ENCODE measurements around the gene CAAP1.
A peak's percentile ranks its signal among the peaks of the same experiment; 100 is the strongest.

CAAP1 gene, protein sequence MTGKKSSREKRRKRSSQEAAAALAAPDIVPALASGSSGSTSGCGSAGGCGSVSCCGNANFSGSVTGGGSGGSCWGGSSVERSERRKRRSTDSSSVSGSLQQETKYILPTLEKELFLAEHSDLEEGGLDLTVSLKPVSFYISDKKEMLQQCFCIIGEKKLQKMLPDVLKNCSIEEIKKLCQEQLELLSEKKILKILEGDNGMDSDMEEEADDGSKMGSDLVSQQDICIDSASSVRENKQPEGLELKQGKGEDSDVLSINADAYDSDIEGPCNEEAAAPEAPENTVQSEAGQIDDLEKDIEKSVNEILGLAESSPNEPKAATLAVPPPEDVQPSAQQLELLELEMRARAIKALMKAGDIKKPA

DNA sequence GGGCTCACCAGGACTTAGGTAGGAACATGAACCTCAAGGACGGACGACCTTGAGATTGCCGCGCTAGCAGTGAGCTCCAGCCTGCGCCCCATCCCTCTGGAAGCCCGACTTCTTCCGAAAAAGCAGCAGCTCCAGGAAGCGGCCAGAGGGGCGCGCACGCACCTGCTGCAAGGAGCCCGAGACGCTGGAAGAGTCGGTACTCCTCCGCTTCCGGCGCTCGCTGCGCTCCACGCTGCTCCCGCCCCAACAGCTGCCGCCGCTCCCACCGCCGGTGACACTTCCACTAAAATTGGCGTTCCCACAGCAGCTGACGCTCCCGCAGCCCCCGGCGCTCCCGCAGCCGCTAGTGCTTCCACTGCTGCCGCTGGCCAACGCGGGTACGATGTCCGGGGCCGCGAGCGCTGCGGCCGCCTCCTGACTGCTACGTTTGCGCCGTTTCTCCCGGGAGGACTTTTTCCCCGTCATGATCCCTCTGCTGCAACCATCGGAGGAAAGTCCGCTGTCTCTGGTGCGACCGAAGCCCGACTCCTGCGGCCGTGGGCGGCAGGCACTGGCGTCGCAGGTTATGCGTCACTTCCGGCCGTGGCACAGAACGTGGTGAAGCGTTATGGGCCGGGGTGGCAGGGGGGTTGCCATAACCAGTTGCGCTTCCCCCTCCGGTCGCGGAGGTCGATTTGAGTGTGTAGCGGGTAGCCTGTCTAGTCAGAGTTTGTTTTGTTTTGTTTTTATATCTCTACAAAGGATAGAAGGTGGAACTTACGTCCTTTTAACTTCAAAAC is at the start of gene CAAP1:
CAAP1 (minus strand) TSS at position 552 of the 779 bp plus-strand sequence; CDS start at position 465, 87 bp downstream.
- Histone ChIP-seq H3K4me3 (ENCODE audit: low read length) (peak within 1 kb of the TSS; percentile 99), H3K27me3 (ENCODE audit: control insufficient read depth, insufficient read depth, low read length) (no peaks in the 10 kb centered on the region), H3K9ac (ENCODE audit: low read length) (peak within 1 kb of the TSS; percentile 96), H3K27ac (ENCODE audit: low read depth, low read length) (peak within 1 kb of the TSS; percentile 95), H3K4me1 (ENCODE audit: control insufficient read depth, insufficient read depth, low read length) (peaks cover 8% of the 10 kb centered on the region), H3K36me3 (ENCODE audit: control insufficient read depth, insufficient read depth, low read length) (no peaks in the 10 kb centered on the region)

DNA sequence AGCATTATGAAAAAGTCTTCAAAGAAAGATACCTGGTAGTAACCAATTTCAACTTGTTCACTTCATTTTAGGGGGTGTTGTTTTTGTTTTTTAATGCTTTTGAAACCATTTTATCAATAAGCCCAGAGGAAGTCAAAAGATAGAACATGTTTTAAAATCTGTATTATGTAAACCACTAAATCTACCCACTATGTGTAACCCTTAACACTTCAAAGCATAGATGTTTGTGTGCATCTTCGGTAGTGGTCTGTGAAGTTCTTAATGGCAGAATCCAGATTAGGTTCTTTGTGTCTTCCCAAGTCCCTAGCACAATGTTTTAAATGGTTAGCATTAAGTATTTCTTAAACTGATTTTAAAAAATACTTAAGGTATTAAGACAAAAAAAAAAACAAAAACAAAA is 48.2 kb upstream of the CAAP1 start:
- no peaks in the 10 kb centered on the region for H3K36me3 ChIP-seq (ENCODE audit: control insufficient read depth, insufficient read depth, low read length)
- peaks cover 4% of the 10 kb centered on the region for H3K4me1 ChIP-seq (ENCODE audit: control insufficient read depth, insufficient read depth, low read length)
- H3K9ac ChIP-seq (ENCODE audit: low read length), result no peak overlapping the region
- H3K27me3 ChIP-seq (ENCODE audit: control insufficient read depth, insufficient read depth, low read length), result no peaks in the 10 kb centered on the region
- no peak overlapping the region for H3K27ac ChIP-seq (ENCODE audit: low read depth, low read length)
- no peak overlapping the region for H3K4me3 ChIP-seq (ENCODE audit: low read length)

DNA sequence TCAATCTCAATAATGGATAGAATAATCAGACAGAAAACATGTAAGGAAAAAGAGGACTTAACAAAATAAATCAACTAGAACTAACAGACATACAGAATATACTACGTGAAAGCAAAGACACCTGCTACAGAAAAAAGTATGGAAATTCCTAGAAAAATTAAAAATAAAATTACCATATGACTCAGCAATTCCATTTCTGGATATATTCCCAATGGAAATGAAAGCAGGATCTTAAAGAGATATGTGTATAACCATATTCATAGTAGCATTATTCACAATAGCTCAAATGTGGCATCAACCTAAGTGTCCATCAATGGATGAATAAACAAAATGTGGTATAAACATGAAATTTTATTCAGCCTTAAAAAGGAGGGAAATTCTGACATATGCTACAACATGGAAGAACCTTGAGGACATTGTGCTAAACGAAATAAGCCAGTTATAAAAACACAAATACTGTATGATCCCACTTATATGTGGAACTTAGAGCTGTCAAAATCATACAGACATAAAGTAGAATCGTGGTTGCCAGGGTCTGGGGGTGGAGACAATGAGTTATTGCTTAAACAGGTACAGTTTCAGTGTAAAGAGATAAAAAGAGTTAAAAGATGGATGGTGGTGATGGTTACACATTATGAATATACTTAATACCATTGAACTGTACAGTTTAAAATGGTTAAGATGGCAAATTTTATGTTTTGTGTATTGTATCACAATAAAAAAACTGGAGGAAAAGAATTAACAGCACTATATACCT is 47.5 kb upstream of the CAAP1 start:
- no peak overlapping the region for H3K4me3 ChIP-seq (ENCODE audit: low read length)
- H3K4me1 ChIP-seq (ENCODE audit: control insufficient read depth, insufficient read depth, low read length), result no peaks in the 10 kb centered on the region
- H3K9ac ChIP-seq (ENCODE audit: low read length), result no peak overlapping the region
- H3K27ac ChIP-seq (ENCODE audit: low read depth, low read length), result no peak overlapping the region
- H3K36me3 ChIP-seq (ENCODE audit: control insufficient read depth, insufficient read depth, low read length), result no peaks in the 10 kb centered on the region
- no peaks in the 10 kb centered on the region for H3K27me3 ChIP-seq (ENCODE audit: control insufficient read depth, insufficient read depth, low read length)

DNA sequence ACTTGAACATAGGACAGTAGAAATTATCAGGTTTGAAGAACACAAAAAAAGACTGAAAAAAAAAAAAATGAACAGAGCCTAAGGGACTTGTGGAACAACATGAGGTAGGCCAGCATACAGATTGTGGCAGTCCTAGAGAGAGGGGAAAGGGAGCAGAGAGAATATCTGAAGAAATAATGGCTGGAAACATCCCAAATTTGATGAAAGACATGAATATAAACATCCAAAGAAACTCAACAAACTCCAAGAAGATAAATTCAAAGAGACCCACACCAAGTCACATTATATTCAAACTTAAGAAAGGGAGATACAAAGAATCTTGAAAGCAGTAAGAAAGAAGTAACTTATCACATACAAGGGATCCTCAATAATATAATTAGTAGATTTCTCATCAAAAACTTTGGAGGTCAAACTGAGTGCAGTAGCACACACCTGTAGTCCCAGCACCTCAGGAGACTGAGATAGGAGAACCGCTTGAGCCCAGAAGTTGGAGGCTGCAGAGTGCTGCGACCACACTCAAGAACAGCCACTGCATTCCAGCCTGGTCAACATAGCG is 45.3 kb upstream of the CAAP1 start:
- Histone ChIP-seq H3K9ac (ENCODE audit: low read length) (no peak overlapping the region), H3K4me3 (ENCODE audit: low read length) (no peak overlapping the region), H3K27me3 (ENCODE audit: control insufficient read depth, insufficient read depth, low read length) (no peaks in the 10 kb centered on the region), H3K27ac (ENCODE audit: low read depth, low read length) (no peak overlapping the region), H3K36me3 (ENCODE audit: control insufficient read depth, insufficient read depth, low read length) (no peaks in the 10 kb centered on the region), H3K4me1 (ENCODE audit: control insufficient read depth, insufficient read depth, low read length) (no peaks in the 10 kb centered on the region)

DNA sequence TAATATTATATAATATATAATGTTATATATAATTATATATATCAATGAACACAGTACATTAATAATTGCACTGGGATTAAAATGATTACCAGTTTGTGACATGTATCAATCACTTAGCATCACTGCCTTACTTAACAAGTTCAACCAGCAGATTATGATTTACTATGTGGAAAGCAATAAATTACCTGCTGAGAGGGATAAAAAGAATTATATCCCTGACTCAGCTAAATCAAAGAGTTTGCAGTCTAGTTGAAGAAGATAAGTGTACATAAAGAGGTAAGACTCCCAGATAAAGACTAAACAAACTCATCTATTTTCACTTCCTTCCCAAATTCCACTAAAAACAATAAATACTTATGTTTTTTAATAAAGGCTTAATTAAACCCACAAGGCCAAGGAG is 43.2 kb upstream of the CAAP1 start:
- Histone ChIP-seq H3K27ac (ENCODE audit: low read depth, low read length) (no peak overlapping the region), H3K36me3 (ENCODE audit: control insufficient read depth, insufficient read depth, low read length) (no peaks in the 10 kb centered on the region), H3K27me3 (ENCODE audit: control insufficient read depth, insufficient read depth, low read length) (no peaks in the 10 kb centered on the region), H3K9ac (ENCODE audit: low read length) (no peak overlapping the region), H3K4me1 (ENCODE audit: control insufficient read depth, insufficient read depth, low read length) (no peaks in the 10 kb centered on the region), H3K4me3 (ENCODE audit: low read length) (no peak overlapping the region)

DNA sequence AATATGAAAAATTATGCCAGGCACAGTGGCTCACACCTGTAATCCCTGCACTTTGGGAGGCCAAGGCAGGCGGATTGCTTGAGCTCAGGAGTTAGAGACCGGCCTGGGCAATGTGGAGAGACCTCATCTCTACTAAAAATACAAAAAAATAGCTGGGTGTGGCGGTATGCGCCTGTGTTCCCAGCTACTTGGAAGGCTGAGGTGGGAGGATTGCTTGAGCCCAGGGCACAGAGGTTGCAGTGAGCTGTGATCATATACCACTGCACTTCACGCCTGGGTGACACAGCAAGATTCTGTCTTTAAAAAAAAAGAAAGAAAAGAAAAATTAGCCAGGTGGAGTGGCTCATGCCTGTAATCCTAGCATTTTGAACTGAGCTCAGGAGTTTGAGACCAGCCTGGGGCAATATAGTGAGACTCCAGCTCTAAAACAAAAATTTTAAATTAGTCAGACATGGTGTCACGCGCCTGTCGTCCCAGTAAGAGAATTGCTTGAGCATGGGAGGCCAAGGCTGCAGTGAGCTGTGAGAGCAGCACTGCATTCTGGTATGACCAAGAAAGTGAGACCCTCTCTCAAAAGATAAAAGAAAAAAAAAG is 36.4 kb upstream of the CAAP1 start:
- Histone ChIP-seq H3K4me3 (ENCODE audit: low read length) (no peak overlapping the region), H3K27me3 (ENCODE audit: control insufficient read depth, insufficient read depth, low read length) (no peaks in the 10 kb centered on the region), H3K36me3 (ENCODE audit: control insufficient read depth, insufficient read depth, low read length) (peaks cover 9% of the 10 kb centered on the region), H3K27ac (ENCODE audit: low read depth, low read length) (no peak overlapping the region), H3K9ac (ENCODE audit: low read length) (no peak overlapping the region), H3K4me1 (ENCODE audit: control insufficient read depth, insufficient read depth, low read length) (no peaks in the 10 kb centered on the region)

DNA sequence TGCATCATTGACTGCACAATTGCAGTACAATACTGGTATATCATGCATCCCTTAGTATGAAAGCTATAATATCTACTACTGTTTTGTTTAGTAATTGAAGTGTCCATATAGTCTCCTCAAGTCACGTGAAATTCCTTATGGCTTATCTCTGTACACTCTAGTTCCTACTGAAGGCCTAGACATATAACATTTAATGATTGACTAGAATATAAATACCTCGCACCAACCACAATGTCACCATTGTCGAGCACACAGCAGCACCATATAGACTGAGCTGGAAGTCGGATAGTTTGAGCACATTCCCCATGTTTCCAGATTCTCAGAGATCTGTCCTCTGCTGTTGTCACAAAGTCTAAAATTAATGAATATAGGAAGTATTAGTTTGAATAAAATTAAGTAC is 33.0 kb upstream of the CAAP1 start:
- no peak overlapping the region for H3K4me3 ChIP-seq (ENCODE audit: low read length)
- H3K27me3 ChIP-seq (ENCODE audit: control insufficient read depth, insufficient read depth, low read length), result no peaks in the 10 kb centered on the region
- H3K4me1 ChIP-seq (ENCODE audit: control insufficient read depth, insufficient read depth, low read length), result no peaks in the 10 kb centered on the region
- H3K36me3 ChIP-seq (ENCODE audit: control insufficient read depth, insufficient read depth, low read length), result peaks cover 21% of the 10 kb centered on the region
- no peak overlapping the region for H3K27ac ChIP-seq (ENCODE audit: low read depth, low read length)
- H3K9ac ChIP-seq (ENCODE audit: low read length), result no peak overlapping the region

DNA sequence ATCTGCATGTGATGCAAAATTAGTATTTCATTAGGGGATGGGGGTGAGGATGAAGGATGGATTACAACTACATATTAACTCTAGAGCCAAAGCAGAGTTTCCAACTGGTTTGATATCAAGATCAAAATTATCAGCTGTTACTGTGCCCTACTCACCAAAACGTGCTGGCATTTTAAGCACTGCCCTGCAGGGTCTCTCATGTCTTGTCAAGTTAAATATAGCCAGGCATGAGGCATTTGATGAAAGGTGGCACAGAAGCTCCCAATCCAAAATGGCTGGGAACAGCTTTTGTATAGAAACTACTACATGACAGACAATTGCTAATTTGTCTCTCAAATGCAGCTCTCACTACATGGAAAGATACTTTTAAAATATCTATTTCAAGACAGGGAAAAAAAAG is 27.1 kb upstream of the CAAP1 start:
- H3K27ac ChIP-seq (ENCODE audit: low read depth, low read length), result no peak overlapping the region
- no peak overlapping the region for H3K9ac ChIP-seq (ENCODE audit: low read length)
- no peaks in the 10 kb centered on the region for H3K27me3 ChIP-seq (ENCODE audit: control insufficient read depth, insufficient read depth, low read length)
- no peaks in the 10 kb centered on the region for H3K4me1 ChIP-seq (ENCODE audit: control insufficient read depth, insufficient read depth, low read length)
- peaks cover 25% of the 10 kb centered on the region for H3K36me3 ChIP-seq (ENCODE audit: control insufficient read depth, insufficient read depth, low read length)
- H3K4me3 ChIP-seq (ENCODE audit: low read length), result no peak overlapping the region

DNA sequence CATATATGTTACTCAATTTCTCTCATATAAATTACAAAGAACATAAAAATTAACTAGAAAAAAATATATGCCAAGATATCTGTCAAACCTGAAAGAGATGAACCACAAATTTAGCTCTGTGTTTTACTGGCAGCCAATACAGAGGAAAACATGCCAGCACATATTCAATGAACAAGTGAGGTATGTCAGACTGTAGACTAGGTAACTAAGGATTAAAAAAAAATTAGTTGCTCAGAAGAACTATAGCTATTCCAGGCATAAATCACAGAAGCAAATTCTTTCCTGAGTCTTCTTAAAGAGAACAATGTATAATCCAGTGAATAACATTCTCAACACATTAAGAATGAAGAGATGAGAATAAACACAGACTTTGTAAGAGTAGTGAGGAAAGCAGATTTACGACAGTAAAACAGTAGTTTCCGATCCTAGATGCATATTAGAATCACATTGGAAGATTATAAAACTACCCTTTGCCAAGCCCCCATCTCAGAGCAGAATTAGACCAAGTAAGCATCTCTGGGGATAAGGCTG is 20.6 kb upstream of the CAAP1 start:
- Histone ChIP-seq H3K27ac (ENCODE audit: low read depth, low read length) (no peak overlapping the region), H3K36me3 (ENCODE audit: control insufficient read depth, insufficient read depth, low read length) (peaks cover 8% of the 10 kb centered on the region), H3K4me3 (ENCODE audit: low read length) (no peak overlapping the region), H3K27me3 (ENCODE audit: control insufficient read depth, insufficient read depth, low read length) (no peaks in the 10 kb centered on the region), H3K9ac (ENCODE audit: low read length) (no peak overlapping the region), H3K4me1 (ENCODE audit: control insufficient read depth, insufficient read depth, low read length) (no peaks in the 10 kb centered on the region)

DNA sequence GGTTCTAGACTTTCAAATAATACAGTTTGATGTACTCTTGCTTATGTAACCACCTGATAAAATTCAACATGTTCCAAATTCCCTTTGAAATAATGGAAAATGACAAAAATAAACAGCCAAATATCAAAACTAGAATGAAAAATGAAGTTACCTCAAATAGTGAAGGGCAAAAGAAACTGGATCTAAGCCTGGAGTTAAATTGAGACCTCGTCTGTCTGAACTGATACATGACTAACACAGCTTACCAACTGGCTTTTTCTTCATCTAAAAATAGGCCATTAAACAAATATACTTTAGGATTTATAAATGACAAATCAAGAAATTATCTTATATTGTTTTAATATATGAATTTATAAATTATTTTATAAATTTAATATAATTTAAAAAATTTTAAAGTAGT is 12.1 kb upstream of the CAAP1 start:
- no peaks in the 10 kb centered on the region for H3K27me3 ChIP-seq (ENCODE audit: control insufficient read depth, insufficient read depth, low read length)
- peaks cover 5% of the 10 kb centered on the region for H3K36me3 ChIP-seq (ENCODE audit: control insufficient read depth, insufficient read depth, low read length)
- no peak overlapping the region for H3K4me3 ChIP-seq (ENCODE audit: low read length)
- H3K9ac ChIP-seq (ENCODE audit: low read length), result no peak overlapping the region
- H3K4me1 ChIP-seq (ENCODE audit: control insufficient read depth, insufficient read depth, low read length), result no peaks in the 10 kb centered on the region
- H3K27ac ChIP-seq (ENCODE audit: low read depth, low read length), result no peak overlapping the region

DNA sequence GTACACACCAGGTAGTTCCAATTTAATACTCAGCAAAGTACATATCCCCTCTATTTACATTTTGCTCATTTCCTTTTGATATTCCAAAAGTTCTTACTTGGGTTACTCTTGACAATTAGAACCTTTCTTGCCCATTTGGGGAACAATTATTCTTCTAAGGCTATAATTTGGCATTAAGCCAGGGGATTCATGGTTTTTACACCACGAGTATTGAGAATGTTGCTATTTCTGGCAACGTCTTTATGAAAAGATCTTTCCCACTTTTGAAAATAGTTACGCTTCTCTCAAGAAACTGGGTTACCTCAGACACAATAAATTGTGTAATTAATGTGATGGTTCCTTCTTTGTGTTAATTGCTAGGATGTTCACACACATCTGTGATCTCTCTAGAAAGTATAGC is 11.5 kb upstream of the CAAP1 start:
- Histone ChIP-seq H3K27me3 (ENCODE audit: control insufficient read depth, insufficient read depth, low read length) (no peaks in the 10 kb centered on the region), H3K9ac (ENCODE audit: low read length) (no peak overlapping the region), H3K4me1 (ENCODE audit: control insufficient read depth, insufficient read depth, low read length) (no peaks in the 10 kb centered on the region), H3K4me3 (ENCODE audit: low read length) (no peak overlapping the region), H3K27ac (ENCODE audit: low read depth, low read length) (no peak overlapping the region), H3K36me3 (ENCODE audit: control insufficient read depth, insufficient read depth, low read length) (peaks cover 5% of the 10 kb centered on the region)

Data from rectal smooth muscle tissue (tissue), 1 donor.